ENCODE data around the gene DDA1.

DNA sequence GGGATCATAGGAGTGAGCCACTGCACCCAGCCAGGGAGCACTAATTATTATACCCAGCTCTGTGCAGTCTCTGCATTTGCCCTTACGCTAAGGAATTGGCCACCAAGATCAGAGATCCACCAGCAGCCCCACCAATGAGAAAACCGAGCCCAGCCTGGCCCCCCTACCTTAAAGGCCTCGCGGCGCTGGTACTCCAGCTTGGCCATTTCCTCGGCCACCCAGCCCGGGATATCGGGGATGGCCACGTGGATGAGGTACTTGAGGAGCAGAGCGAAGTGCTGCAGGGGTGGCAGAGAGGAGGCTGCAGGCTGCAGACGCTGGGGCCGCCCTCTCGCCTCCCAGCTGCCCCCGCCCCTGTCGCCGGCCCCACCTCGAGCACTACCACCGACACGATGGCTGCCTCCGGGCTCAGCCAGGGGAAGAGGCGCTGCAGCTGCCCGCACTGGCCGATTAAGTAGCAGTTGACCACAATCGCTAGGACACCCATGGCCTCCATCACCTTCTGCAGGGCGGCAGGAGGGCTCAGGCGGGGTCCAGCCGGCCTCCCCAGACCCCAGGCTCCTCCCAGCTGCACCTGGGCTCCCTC is 17.8 kb downstream of the DDA1 start:
- TF ChIP-seq, protein P1, sequence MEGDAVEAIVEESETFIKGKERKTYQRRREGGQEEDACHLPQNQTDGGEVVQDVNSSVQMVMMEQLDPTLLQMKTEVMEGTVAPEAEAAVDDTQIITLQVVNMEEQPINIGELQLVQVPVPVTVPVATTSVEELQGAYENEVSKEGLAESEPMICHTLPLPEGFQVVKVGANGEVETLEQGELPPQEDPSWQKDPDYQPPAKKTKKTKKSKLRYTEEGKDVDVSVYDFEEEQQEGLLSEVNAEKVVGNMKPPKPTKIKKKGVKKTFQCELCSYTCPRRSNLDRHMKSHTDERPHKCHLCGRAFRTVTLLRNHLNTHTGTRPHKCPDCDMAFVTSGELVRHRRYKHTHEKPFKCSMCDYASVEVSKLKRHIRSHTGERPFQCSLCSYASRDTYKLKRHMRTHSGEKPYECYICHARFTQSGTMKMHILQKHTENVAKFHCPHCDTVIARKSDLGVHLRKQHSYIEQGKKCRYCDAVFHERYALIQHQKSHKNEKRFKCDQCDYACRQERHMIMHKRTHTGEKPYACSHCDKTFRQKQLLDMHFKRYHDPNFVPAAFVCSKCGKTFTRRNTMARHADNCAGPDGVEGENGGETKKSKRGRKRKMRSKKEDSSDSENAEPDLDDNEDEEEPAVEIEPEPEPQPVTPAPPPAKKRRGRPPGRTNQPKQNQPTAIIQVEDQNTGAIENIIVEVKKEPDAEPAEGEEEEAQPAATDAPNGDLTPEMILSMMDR (IDR thresholded peaks at IDR 0.05): no peak
- TF ChIP-seq POLR2AphosphoS5 (IDR thresholded peaks at IDR 0.05) (no peak), EP300 (IDR thresholded peaks at IDR 0.05) (no peak), POLR2A (IDR thresholded peaks at IDR 0.05) (no peak)
